Endothelial cell of umbilical vein (primary cell): ENCODE measurements around the gene FGF2. TPM values are rescaled to one million over a fixed set of nuclear protein-coding genes. Genes with fewer than 3 reads are reported as not detected.

Experiments used
- BruUV-seq: library from RNA; stranded (reverse); fragments of 400-500 nt; replicated peaks from 2 replicates; lab custom pipeline; 2021; lab: Mats Ljungman, UMichigan
- CTCF ChIA-PET: fragments of 300-600, 350-600 bp; sonication (Branson Sonifier 250); formaldehyde crosslinking; loops from one replicate; lab custom pipeline; 2021; ENCODE audit warnings: antibody characterized with exemption, inconsistent platforms; lab: Charles Lee
- POLR2A ChIA-PET: fragments of 300-600, 350-600 bp; sonication (Branson Sonifier 250); formaldehyde crosslinking; loops from one replicate; lab custom pipeline; 2021; ENCODE audit warnings: antibody characterized with exemption, inconsistent platforms; lab: Charles Lee
- DNase-seq: peaks from one replicate; pipeline ENCODE4 v3.0.0-alpha.2; 2011; ENCODE audit warnings: low read depth, low spot score
- FAIRE-seq: peaks from 2 replicates; lab custom pipeline; 2011; peaks lifted over from hg19 to GRCh38; lab: Jason Lieb, UNC
- H2AFZ ChIP-seq: 2 replicates; pipeline ENCODE4 v1.6.0; 2012; ENCODE audit warnings: low read depth, low read length, control low read depth, inconsistent platforms
- H3K27ac ChIP-seq: 2 replicates; pipeline ENCODE4 v1.5.1; 2011; ENCODE audit warnings: low read depth, mild to moderate bottlenecking, control low read depth, low read length, moderate library complexity; ENCODE audit not compliant: insufficient read depth
- H3K27me3 ChIP-seq, 2 experiments: 2 replicates each; pipeline versions ENCODE4 v1.6.0 to v1.6.1; 2011; ENCODE audit warnings: low read length in 2 of 2, mixed read lengths in 1 of 2; ENCODE audit not compliant: control insufficient read depth in 2 of 2, insufficient read depth in 2 of 2
- H3K36me3 ChIP-seq, 2 experiments: 2 replicates in 1 of 2; 3 replicates in 1 of 2; pipeline ENCODE4 v1.5.1; 2011; ENCODE audit warnings: low read length in 2 of 2, mild to moderate bottlenecking in 1 of 2, moderate library complexity in 1 of 2; ENCODE audit not compliant: control insufficient read depth in 2 of 2, insufficient read depth in 2 of 2; ENCODE audit errors: extremely low read depth in 1 of 2
- H3K4me1 ChIP-seq: 3 replicates; pipeline ENCODE4 v1.5.1; 2011; ENCODE audit warnings: mild to moderate bottlenecking, low read length; ENCODE audit not compliant: control insufficient read depth, insufficient read depth; ENCODE audit errors: extremely low read depth
- H3K4me2 ChIP-seq: 2 replicates; pipeline ENCODE4 v1.6.1; 2011; ENCODE audit warnings: low read length, control low read depth, mixed read lengths; ENCODE audit not compliant: insufficient read depth
- H3K4me3 ChIP-seq, 3 experiments: fragments of 200-600 bp in 1 of 3; sonication (generic), shearing (Covaris generic) in 1 of 3; replicated peaks in 1 of 3; 2 replicates each; pipeline ENCODE4 v1.5.1; 2011 to 2016; ENCODE audit warnings: control low read depth in 3 of 3, low read length in 3 of 3, mild to moderate bottlenecking in 2 of 3, inconsistent platforms in 1 of 3, low read depth in 1 of 3, moderate library complexity in 1 of 3; ENCODE audit not compliant: insufficient read depth in 1 of 3
- H3K79me2 ChIP-seq: 2 replicates; pipeline ENCODE4 v1.6.0; 2012; ENCODE audit warnings: low read length, inconsistent platforms; ENCODE audit not compliant: control insufficient read depth, insufficient read depth
- H3K9ac ChIP-seq: replicated peaks from 2 replicates; pipeline ENCODE3; 2011; ENCODE audit warnings: low read length, control low read depth; ENCODE audit not compliant: insufficient read depth; ENCODE audit errors: extremely low read depth
- H3K9me1 ChIP-seq: replicated peaks from 3 replicates; pipeline ENCODE4 v1.6.0; 2011; ENCODE audit warnings: mild to moderate bottlenecking, low read length; ENCODE audit not compliant: control insufficient read depth, insufficient read depth; ENCODE audit errors: extremely low read depth
- H3K9me3 ChIP-seq: replicated peaks from 2 replicates; pipeline ENCODE4 v1.5.1; 2012; ENCODE audit warnings: low read length, inconsistent platforms; ENCODE audit not compliant: control insufficient read depth, insufficient read depth
- H4K20me1 ChIP-seq: replicated peaks from 2 replicates; pipeline ENCODE3; 2011; ENCODE audit warnings: mild to moderate bottlenecking, low read length; ENCODE audit not compliant: control insufficient read depth, insufficient read depth; ENCODE audit errors: extremely low read depth
- CTCF ChIP-seq, 2 donors: IDR thresholded peaks; 1 replicate in 1 of 2; 2 replicates in 1 of 2; pipeline ENCODE4 v1.5.1; 2011; ENCODE audit warnings: low read length in 2 of 2, mild to moderate bottlenecking in 2 of 2, moderate library complexity in 2 of 2, control low read depth in 1 of 2, inconsistent platforms in 1 of 2, low read depth in 1 of 2; ENCODE audit not compliant: insufficient read depth in 1 of 2; ENCODE audit errors: extremely low read depth in 1 of 2
- EZH2 ChIP-seq: IDR thresholded peaks from 2 replicates; pipeline ENCODE4 v1.6.1; 2012; ENCODE audit warnings: borderline replicate concordance, low read depth, mild to moderate bottlenecking, moderate library complexity, low read length, inconsistent platforms; ENCODE audit not compliant: severe bottlenecking
- FOS ChIP-seq: IDR thresholded peaks from 2 replicates; pipeline ENCODE4 v1.6.1; 2011; ENCODE audit warnings: mild to moderate bottlenecking, low read length, moderate library complexity, borderline replicate concordance; ENCODE audit not compliant: insufficient read depth
- GATA2 ChIP-seq: IDR thresholded peaks from 2 replicates; pipeline ENCODE4 v1.7.0; 2011; ENCODE audit warnings: low read depth, mild to moderate bottlenecking, moderate library complexity, mixed read lengths, low read length; ENCODE audit not compliant: insufficient read length, insufficient read depth
- JUN ChIP-seq: IDR thresholded peaks from 2 replicates; pipeline ENCODE4 v1.6.1; 2011; ENCODE audit warnings: borderline replicate concordance, low read depth; ENCODE audit not compliant: insufficient read length, insufficient read depth
- MAX ChIP-seq: IDR thresholded peaks from 2 replicates; pipeline ENCODE4 v1.6.1; 2011; ENCODE audit not compliant: insufficient read depth, insufficient read length
- MYC ChIP-seq: IDR thresholded peaks from one replicate; pipeline ENCODE4 v1.6.1; 2011; ENCODE audit warnings: mild to moderate bottlenecking, low read depth, low read length
- POLR2A ChIP-seq: IDR thresholded peaks from 2 replicates; pipeline ENCODE4 v1.6.1; 2012; ENCODE audit warnings: low read depth, mild to moderate bottlenecking, control low read depth, low read length
- POLR2AphosphoS5 ChIP-seq: IDR thresholded peaks from 2 replicates; pipeline ENCODE4 v1.6.1; 2012; ENCODE audit warnings: low read depth, mild to moderate bottlenecking, control low read depth, low read length, moderate library complexity; ENCODE audit not compliant: insufficient read depth
- dilution Hi-C: fragments of 300-500 bp; cut with MboI; formaldehyde crosslinking; loops from one replicate; pipeline ENCODE4 v1.15.0; 2019; ENCODE audit warnings: low sequenced_read_pairs; ENCODE audit not compliant: extremely low pct_ligation_motif_present
- intact Hi-C: fragments of 100-400 bp; cut with micrococcal nuclease; formaldehyde crosslinking; loops from one replicate; pipeline ENCODE4 v1.10.0; 2022
- polyA plus RNA-seq, 4 experiments: library from polyadenylated mRNA; depleted of rRNA in 3 of 4; stranded (reverse) in 3 of 4; unstranded in 1 of 4; fragments of >200 nt; gene quantifications; 2 replicates each; pipeline versions ENCODE4 v1.2.1 to v1.2.3, GENCODE V29; 2011 to 2012; ENCODE audit warnings: missing spikeins in 1 of 4
- total RNA-seq: library from RNA; stranded (reverse); gene quantifications from 2 replicates; pipeline ENCODE4 v1.2.3, GENCODE V29; 2021

FGF2 gene
- total and polyA plus RNA-seq, 2 donors (not counting 3 experiments of a cell fraction or from before 2014, with no cell fraction given) = 4.6 to 23.9 TPM

- H4K20me1 ChIP-seq = no peaks in the 10 kb centered on the region
- ChIA-PET CTCF (interaction anchor here (0.8 kb wide), 2 partner anchors 8 to 12 kb away, joined by 3 read pairs; no protein-coding TSS in a partner anchor), POLR2A (no interaction called here)
- H3K27ac ChIP-seq = no peak overlapping the region
- dilution Hi-C loops (no loop called here), intact Hi-C loops (no loop called here)
- no TSS peak for BruUV-seq
- TF ChIP-seq GATA2 (no peak), EZH2 (no peak), MAX (no peak), MYC (no peak), CTCF (IDR thresholded peaks at IDR 0.05; ENCODE audit: extremely low read depth in 1 of 2, insufficient read depth in 1 of 2, low read depth in 1 of 2, low read length in 2 of 2) (no peak), JUN (no peak), POLR2A (no peak), FOS (no peak), POLR2AphosphoS5 (no peak)
- DNase-seq (no peak), FAIRE-seq (no peak)
- H3K36me3 ChIP-seq = no peaks in the 10 kb centered on the region
- H3K4me1 ChIP-seq = peaks cover 4% of the 10 kb centered on the region
- no peak overlapping the region for H3K4me2 ChIP-seq
- H3K4me3 ChIP-seq = no peak overlapping the region
- H3K27me3 ChIP-seq = no peaks in the 10 kb centered on the region
- no peaks in the 10 kb centered on the region for H3K9me3 ChIP-seq
- H3K9ac ChIP-seq = no peak overlapping the region
- no peak overlapping the region for H2AFZ ChIP-seq
- no peaks in the 10 kb centered on the region for H3K9me1 ChIP-seq
- H3K79me2 ChIP-seq = no peaks in the 10 kb centered on the region
These were observed 12.2 kb upstream of the FGF2 start for GRCh38 chr4:122814426-122814825.
